HepG2 (cell line): ENCODE measurements around the gene ANXA6. TPM values are rescaled to one million over a fixed set of nuclear protein-coding genes. Genes with fewer than 3 reads are reported as not detected.

Experiments used
- ATF3 ChIP-seq: sonication (generic); formaldehyde crosslinking; IDR thresholded peaks from 2 replicates; pipeline ENCODE4 v1.4.0; 2020; ENCODE audit warnings: missing genetic modification reagents
- CENPX ChIP-seq: sonication (generic); formaldehyde crosslinking; IDR thresholded peaks from 2 replicates; pipeline ENCODE4 v1.9.0; 2021; ENCODE audit warnings: mild to moderate bottlenecking, missing genetic modification reagents, moderate library complexity
- CERS6 ChIP-seq: sonication (generic); formaldehyde crosslinking; IDR thresholded peaks from 2 replicates; pipeline ENCODE4 v1.5.0; 2020; ENCODE audit warnings: missing genetic modification reagents
- CREM ChIP-seq, 2 experiments: sonication (generic) in 1 of 2; formaldehyde crosslinking in 1 of 2; IDR thresholded peaks; 2 replicates each; pipeline versions ENCODE4 v1.4.0 to v1.6.1; 2016 to 2020; ENCODE audit warnings: antibody characterized with exemption in 1 of 2, mild to moderate bottlenecking in 1 of 2, missing genetic modification reagents in 1 of 2
- DMAP1 ChIP-seq: IDR thresholded peaks from 2 replicates; pipeline ENCODE4 v1.6.1; 2016
- DPF2 ChIP-seq: sonication (generic); formaldehyde crosslinking; IDR thresholded peaks from 2 replicates; pipeline ENCODE4 v1.4.0; 2020; ENCODE audit warnings: mild to moderate bottlenecking, low read depth, missing genetic modification reagents, borderline replicate concordance
- GABPA ChIP-seq, 2 experiments: IDR thresholded peaks; 2 replicates each; pipeline ENCODE4 v1.6.1; 2011 to 2016; ENCODE audit warnings: low read depth in 2 of 2, low read length in 1 of 2, missing biosample characterization in 1 of 2, missing genetic modification characterization in 1 of 2
- HIC2 ChIP-seq: sonication (generic); formaldehyde crosslinking; IDR thresholded peaks from 2 replicates; pipeline ENCODE4 v1.9.0; 2022; ENCODE audit warnings: low read depth, missing genetic modification reagents
- KLF16 ChIP-seq, 2 experiments: sonication (generic) in 1 of 2; formaldehyde crosslinking in 1 of 2; IDR thresholded peaks; 2 replicates each; pipeline versions ENCODE4 v1.6.1 to v1.8.0; 2016 to 2023; ENCODE audit warnings: missing genetic modification reagents in 2 of 2, missing compliant biosample characterization in 1 of 2
- NCOA2 ChIP-seq: sonication (generic); formaldehyde crosslinking; IDR thresholded peaks from 2 replicates; pipeline ENCODE4 v1.8.0; 2022; ENCODE audit warnings: inconsistent platforms
- NFKB2 ChIP-seq: sonication (generic); formaldehyde crosslinking; IDR thresholded peaks from 2 replicates; pipeline ENCODE4 v1.4.0; 2020; ENCODE audit warnings: missing genetic modification reagents, borderline replicate concordance
- NR2F2 ChIP-seq: IDR thresholded peaks from 2 replicates; pipeline ENCODE4 v1.6.1; 2012; ENCODE audit warnings: low read depth, inconsistent platforms, borderline replicate concordance
- PHF8 ChIP-seq: sonication (generic); formaldehyde crosslinking; IDR thresholded peaks from 2 replicates; pipeline ENCODE4 v1.5.0; 2020; ENCODE audit warnings: missing genetic modification reagents
- SAP130 ChIP-seq: IDR thresholded peaks from 2 replicates; pipeline ENCODE4 v1.6.1; 2016; ENCODE audit warnings: low read depth
- SCMH1 ChIP-seq: sonication (generic); formaldehyde crosslinking; IDR thresholded peaks from 2 replicates; pipeline ENCODE4 v1.9.0; 2021; ENCODE audit warnings: missing genetic modification reagents, mild to moderate bottlenecking, borderline replicate concordance
- SMARCE1 ChIP-seq: fragments of 450-650 bp; IDR thresholded peaks from 2 replicates; pipeline ENCODE4 v1.6.1; 2017; ENCODE audit warnings: borderline replicate concordance
- SP4 ChIP-seq: sonication (generic); formaldehyde crosslinking; IDR thresholded peaks from 2 replicates; pipeline ENCODE4 v1.8.1; 2023; ENCODE audit warnings: mild to moderate bottlenecking, missing genetic modification reagents
- SRY ChIP-seq: sonication (generic); formaldehyde crosslinking; IDR thresholded peaks from 2 replicates; pipeline ENCODE4 v1.8.0; 2022; ENCODE audit warnings: mild to moderate bottlenecking, missing genetic modification reagents
- TOPORS ChIP-seq: sonication (generic); formaldehyde crosslinking; IDR thresholded peaks from 2 replicates; pipeline ENCODE4 v1.8.0; 2023; ENCODE audit warnings: mild to moderate bottlenecking, missing genetic modification reagents
- ZFP91 ChIP-seq: sonication (generic); formaldehyde crosslinking; IDR thresholded peaks from 2 replicates; pipeline ENCODE4 v1.9.0; 2022; ENCODE audit warnings: missing genetic modification reagents, mild to moderate bottlenecking, borderline replicate concordance
- ZNF235 ChIP-seq: sonication (generic); formaldehyde crosslinking; IDR thresholded peaks from 2 replicates; pipeline ENCODE4 v1.8.1; 2023; ENCODE audit warnings: mild to moderate bottlenecking, missing genetic modification reagents, borderline replicate concordance
- ZNF350 ChIP-seq: sonication (generic); formaldehyde crosslinking; IDR thresholded peaks from 2 replicates; pipeline ENCODE4 v1.4.0; 2020; ENCODE audit warnings: mild to moderate bottlenecking, low read depth, missing genetic modification reagents, borderline replicate concordance
- ZNF431 ChIP-seq: sonication (generic); formaldehyde crosslinking; IDR thresholded peaks from 2 replicates; pipeline ENCODE4 v1.9.0; 2022; ENCODE audit warnings: missing genetic modification reagents, low read depth, mild to moderate bottlenecking, borderline replicate concordance
- ZNF563 ChIP-seq: sonication (generic); formaldehyde crosslinking; IDR thresholded peaks from 2 replicates; pipeline ENCODE4 v1.8.0; 2022; ENCODE audit warnings: mild to moderate bottlenecking, moderate library complexity, missing genetic modification reagents
- ZNF788 ChIP-seq: sonication (generic); formaldehyde crosslinking; IDR thresholded peaks from 2 replicates; pipeline ENCODE4 v1.5.0; 2020; ENCODE audit warnings: mild to moderate bottlenecking, missing genetic modification reagents, borderline replicate concordance
- polyA plus RNA-seq, 8 experiments: library from polyadenylated mRNA; depleted of rRNA in 3 of 8; stranded (reverse) in 7 of 8; unstranded in 1 of 8; fragments of >200 nt; fragmentation: Illumina TruSeq in 4 of 8; extraction: Trizol in 4 of 8; gene quantifications; 2 replicates each; pipeline versions ENCODE4 v1.2.1 to v1.2.3, GENCODE V29; 2011 to 2016; ENCODE audit warnings: low read depth in 4 of 8, missing spikeins in 1 of 8, mixed read lengths in 1 of 8; ENCODE audit not compliant: insufficient read depth in 1 of 8
- total RNA-seq, 5 experiments: library from RNA; depleted of rRNA; stranded (reverse); fragments of >200 nt; fragmentation: Illumina TruSeq; extraction: Trizol; gene quantifications; 2 replicates each; pipeline ENCODE4 v1.2.3, GENCODE V29; 2016; ENCODE audit warnings: low read depth in 1 of 5

ANXA6 gene
- total and polyA plus RNA-seq, 2 of the 13 experiments (the other 11 are each of a cell fraction or from before 2014, with no cell fraction given), result 103 to 125 TPM

GRCh38 chr5:151155775-151156506 lies 1.6 kb downstream of the ANXA6 start (continued):
- TF ChIP-seq CENPX (CRISPR knock-in tag) (no peak), ZNF788 (peak; percentile 48; the same call in 1 of the 2 replicates), NFKB2 (peak; percentile 43; the same call in 1 of the 2 replicates), ZNF235 (no peak), ZNF350 (CRISPR knock-in tag) (0 out of 2 replicates have a peak, but pooled peaks have one; percentile 46), DMAP1 (CRISPR knock-in tag) (peak; percentile 63; the same call in 1 of the 2 replicates), NCOA2 (peak; percentile 35; the same call in 1 of the 2 replicates), SRY (0 out of 2 replicates have a peak, but pooled peaks have one; percentile 61), ATF3 (CRISPR knock-in tag) (no peak), NR2F2 (peak; percentile 71; the same call in 1 of the 2 replicates), ZFP91 (CRISPR knock-in tag) (peak; percentile 25; the same call in 1 of the 2 replicates), SCMH1 (no peak), DPF2 (no peak), SMARCE1 (no peak), ZNF431 (CRISPR knock-in tag) (no peak), KLF16 (CRISPR knock-in tag; IDR thresholded peaks at IDR 0.05) (no peak), GABPA (IDR thresholded peaks at IDR 0.05; ENCODE audit: low read depth, low read length) (no peak), GABPA (CRISPR knock-in tag; IDR thresholded peaks at IDR 0.05; ENCODE audit: low read depth) (no peak; the same call in 1 of the 2 replicates), TOPORS (CRISPR knock-in tag) (no peak), CREM (IDR thresholded peaks at IDR 0.05) (0 out of 2 replicates have a peak, but pooled peaks have one; percentile 18), CREM (CRISPR knock-in tag; IDR thresholded peaks at IDR 0.05) (no peak), ZNF563 (CRISPR knock-in tag) (peak; percentile 58; the same call in 1 of the 2 replicates), PHF8 (peak; percentile 55), HIC2 (CRISPR knock-in tag) (peak; percentile 76; the same call in 1 of the 2 replicates), CERS6 (CRISPR knock-in tag) (no peak), SP4 (CRISPR knock-in tag) (peak; percentile 72; the same call in 1 of the 2 replicates), SAP130 (CRISPR knock-in tag) (peak; percentile 76)
